NCI-H1694 (cell line): ENCODE measurements around the gene WNT1.
A peak's percentile ranks its signal among the peaks of the same experiment; 100 is the strongest.

Experiments used
- DNase-seq: peaks from one replicate; lab custom pipeline; 2025; lab: John Stamatoyannopoulos, UW

Gene WNT1

DNA sequence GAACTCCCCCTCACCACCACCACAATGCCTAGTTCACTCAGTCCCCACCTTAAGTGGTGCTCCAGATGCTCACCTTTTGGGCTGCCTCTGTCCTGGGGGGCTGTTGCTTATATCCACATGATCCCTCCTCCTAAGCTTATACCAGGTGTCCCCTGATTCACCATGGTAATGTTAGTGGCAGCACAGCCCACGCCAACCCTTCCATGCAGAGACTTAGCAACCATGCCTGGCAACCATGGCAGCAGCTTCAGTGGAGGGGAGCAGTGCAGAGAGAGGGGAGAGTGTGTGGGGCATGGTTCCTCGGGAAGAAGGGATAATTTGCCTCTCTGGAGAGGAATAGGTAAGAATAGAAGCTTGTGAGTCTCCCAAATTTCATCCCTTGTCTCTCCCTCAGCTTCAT lies 22.2 kb downstream of the WNT1 start:
- no peak for DNase-seq

DNA sequence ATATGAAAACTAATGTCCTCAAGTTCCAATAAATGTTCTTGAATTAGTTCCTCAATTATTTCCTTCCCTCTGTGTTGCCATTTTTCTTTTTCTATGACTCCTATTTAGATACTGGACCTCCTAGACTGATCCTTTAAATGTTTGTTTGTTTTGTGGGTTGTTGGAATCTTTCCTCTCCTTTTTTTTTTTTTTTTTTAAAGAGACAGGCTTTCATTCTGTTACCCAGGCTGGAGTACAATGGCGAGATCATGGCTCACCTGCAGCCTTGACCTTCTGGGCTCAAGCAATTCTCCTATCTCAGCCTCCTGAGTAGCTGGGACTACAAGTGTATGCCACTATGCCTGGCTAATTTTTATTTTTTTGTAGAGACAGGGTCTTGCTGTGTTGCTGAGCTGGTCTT lies 30.8 kb downstream of the WNT1 start:
- no peak for DNase-seq

DNA sequence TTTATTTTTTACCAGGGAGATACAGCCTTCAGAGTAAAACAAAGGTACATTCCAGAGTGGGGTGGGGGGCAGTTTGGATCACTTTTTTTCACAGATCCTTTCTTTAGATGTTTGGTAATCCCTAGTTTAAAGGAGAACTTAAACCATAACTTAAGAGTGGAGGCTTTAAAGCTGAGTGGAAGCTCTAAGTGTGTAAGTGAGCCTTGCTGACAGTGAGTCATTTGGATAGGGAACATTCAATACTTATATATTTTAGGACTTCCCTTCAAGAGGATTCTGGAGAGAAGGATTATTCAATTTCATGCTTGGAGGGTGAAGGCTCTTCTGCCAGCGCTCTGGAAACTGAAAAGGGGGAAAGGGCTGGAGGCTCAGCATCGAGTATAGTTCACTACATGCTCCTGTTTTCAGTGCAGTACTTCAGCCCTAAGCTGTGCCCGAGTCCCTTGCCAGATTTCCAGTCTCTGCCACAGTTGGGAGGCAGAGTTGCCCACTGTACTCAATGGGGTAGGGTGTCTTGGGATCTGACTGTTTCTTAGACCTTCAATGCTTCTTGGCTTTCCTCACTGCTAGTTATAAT lies 32.1 kb downstream of the WNT1 start:
- DNase-seq: no peak

DNA sequence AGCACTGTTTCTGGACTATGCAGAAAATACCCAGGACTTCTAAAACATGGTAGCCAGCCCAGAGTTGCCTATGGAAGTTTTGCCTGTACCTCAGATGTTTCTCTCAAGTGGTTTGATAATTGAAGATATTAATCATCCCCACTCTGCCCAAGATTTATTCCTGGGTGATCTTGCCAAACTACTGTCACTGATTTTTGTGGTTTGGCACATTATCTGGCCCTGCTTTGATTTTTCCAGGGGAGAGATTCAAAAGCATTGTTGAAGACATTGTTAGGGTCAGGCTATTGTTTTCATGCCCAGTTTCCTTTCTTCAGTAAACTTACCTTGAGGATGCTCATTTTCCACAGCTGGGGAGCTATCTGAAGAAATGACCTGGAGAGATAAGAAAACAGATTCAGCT lies 34.6 kb downstream of the WNT1 start:
- no peak for DNase-seq

DNA sequence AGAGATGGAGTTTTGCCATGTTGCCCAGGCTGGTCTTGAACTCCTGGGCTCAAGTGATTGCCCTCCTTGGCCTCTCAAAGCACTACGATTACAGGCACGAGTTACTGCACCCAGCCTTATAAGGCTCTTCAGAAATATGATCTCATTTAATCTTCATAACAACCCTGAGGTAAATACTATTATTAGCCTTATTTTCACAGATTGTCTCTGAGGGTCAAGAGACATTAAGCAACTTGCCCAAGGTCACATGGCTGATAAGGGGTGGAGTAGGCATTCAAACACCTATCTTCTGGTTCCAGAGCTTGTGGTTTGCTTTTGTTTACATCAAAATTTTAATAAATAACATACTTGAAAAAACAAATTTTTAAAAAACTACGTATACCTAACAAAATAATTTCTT lies 35.3 kb downstream of the WNT1 start:
- no peak for DNase-seq

DNA sequence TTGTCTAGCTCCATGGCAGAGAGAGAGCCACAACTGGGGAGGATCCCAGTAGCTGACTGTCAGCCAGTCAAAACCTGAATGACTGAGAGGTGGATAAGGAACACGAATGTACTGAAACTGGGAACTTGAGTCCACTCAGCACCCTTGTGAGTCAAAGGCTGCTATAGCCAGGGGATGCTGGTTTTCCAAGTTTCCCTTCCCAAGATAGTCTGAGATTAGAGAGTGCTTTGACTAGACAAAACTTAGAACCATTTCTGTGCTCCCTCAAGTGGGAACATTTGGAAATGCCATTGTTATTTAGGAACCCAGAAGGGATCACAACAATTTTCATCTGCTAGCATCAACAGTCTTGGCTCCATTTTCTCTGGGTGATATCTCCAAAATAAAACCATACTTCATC lies 36.4 kb downstream of the WNT1 start:
- no peak for DNase-seq

DNA sequence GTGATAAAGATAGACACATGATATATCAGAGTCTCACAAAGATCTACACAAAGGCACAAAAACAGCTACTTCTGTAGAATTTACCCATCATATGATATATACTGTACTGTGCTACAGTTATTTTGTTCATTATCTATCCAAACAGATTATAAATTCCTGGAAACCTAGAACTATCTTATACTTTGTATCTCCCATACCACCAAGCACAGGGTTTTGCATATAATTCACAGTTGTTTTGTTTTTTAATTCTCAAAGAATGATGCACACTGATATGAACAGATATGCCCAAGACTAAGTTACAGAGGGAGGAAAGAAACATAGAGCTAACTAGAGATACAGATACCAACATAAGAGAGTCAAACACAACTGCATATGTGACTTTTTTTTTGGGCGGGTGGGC lies 37.1 kb downstream of the WNT1 start:
- no peak for DNase-seq

DNA sequence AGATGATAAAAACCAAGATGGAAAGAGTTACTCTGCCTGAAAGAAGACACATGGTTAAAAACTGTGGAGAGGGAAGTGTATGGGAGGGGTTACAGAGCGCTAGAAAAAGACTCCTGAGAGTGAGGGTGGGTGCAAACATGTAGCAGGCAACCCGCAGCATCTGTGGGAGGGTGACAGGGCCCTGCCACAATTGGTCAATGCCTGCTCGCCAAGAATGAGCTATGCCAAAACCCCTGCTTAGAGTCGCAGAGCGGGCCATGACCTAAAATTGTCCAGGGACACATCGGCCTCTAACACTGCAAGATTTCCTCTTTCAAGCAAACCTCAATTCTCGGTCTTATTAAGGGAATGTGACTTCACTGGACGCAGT lies 39.8 kb downstream of the WNT1 start:
- no peak for DNase-seq

DNA sequence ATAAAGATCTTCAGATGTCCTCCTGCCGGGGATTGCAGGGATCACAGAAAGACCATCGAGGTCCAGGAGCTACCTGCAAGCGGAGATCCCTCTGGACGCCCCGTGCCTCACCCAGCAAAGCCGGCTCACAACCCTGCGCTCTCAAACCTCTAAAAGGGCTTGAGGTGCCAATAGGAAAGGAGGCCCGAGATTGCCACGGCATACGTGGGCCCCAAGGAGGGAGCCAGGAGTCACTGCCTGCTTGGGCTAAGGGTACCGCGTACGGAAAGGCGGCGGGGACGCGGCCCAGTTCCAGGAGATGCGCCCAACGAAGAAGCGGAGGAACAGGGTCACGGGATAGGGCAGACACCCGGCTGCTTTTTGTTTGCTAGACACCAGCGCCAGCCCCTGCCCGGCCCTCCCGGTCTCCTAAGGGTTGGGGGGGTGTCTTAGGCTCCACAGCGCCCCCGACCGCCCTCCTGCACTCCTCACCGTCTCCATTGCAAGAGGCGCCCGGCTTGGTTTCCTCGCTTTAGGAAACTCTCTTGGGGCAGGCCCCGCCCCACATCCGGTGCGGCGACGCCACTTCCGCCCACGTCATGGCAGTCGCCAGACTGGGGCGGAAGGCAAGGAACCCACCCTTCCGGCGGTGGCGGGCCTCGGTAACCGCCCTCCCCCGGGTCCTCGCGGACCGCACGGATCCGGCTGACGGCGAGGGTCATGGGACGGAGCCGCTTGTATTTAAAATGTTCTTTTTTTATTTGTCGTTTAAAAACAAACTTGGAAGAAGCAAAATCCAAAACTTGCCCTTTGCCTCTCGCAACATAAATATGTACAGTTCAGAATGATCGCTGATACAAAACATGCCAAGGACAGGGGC lies 40.4 kb downstream of the WNT1 start, which contains the start of gene PRKAG1:
TSS of gene PRKAG1 (minus strand) at position 516 of the 859 bp plus-strand sequence. CDS start at position 480, 36 bp downstream.
- DNase-seq: peak; percentile 86

DNA sequence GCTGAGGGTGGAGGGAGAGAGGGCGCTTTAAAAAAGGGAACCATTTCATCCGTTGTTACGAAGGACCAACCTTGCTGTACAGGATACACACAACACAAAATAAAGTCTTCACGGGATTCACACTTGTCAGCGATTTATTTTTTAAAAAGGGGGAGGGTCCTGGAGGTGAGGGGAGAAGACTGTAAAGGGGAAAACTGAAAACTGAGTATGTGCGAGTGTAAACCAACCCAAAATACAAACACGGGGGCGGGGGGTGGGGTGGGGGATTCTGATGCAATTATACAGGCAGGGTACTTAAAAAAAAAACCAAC lies 41.0 kb downstream of the WNT1 start:
- DNase-seq: no peak

DNA sequence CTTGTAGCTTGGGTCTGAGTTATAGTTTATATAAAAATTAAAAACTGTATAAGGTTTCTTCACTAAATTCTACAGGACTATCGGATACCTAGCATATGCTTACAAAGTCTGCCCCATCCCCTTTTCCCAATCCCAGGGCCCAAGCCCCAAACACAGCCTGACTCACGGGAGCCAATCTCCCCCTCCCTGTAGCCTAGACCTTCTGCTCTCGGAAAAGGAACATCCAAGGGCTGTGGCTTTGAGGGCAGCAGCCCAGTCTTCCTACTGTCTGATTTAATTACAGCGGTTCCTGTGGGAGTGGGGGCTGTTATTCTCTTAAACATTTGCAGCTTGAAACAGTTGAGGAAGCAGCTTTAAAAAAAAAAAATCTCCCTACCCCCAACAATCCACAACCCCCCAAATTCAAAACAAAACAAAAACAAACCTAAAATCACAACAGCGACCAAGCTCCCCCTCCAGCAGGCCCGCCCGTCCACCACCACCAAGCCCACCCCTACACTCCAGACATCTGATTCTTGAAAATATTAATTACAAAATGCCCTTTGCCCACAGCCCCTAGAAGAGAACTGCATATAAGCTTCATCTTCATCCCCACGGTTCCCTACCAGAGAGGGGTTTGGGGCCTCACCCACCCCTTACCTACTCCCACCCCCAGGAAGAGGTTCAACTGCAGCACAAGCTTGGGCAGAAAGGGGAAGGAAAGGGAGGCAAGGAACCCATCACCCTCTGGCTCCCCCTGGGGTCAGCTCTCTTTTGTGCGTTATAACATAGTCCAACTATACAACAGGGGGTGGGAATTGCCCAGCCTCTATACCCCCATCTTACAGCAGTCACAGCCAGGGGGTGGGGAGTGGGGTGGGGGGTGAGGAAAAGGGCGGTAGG lies 41.6 kb downstream of the WNT1 start:
- DNase-seq: peak; percentile 38

DNA sequence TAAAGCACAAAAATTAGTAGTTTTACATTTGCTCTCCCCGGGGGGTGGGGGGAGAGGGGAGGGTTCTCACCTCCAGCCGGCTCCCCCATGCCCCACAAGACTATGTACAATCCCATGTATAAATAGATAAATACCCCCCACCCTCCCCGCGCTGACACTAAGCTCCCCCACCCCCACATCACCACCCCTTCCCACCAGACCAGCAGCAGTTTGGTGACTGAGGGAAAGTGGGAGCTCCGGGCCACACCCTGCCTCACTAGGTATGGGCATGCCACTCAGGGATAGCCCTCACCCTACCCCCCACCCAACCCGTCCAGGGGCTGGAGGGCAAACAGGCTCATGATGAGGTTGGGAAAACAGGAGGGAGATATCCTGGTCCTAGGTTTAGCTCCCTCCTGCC lies 42.3 kb downstream of the WNT1 start:
- DNase-seq: no peak

DNA sequence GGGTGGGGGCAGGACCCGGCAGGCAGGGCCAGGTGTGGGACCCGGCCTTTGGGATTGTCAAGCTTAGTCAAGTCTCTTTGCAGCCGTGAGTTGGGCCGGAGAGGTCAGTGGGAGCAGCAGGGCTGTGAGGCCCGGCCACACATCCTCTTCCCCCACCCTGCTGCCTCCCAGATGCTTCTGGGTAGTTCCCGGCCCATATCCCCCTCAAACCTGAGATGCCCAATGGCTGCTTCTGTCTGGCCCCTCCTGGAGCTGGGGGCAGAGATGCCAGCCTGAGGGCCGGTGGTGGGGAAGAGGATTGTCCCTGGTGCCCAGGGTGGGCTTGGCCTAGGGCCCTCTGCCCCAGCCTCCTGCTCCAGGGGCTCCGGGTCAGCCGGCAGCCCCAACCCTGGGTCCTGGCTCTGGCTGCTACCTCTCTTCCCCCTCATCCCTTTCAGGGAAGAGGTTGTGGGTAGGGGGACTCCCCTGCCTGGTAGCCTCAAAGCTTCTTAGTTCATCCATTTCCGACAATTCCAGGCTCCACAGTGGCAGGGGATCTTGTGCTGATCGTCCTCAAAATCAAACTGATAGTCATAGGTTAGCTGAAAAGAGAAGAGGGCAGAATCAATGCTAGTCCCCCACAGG lies 43.3 kb downstream of the WNT1 start:
- DNase-seq: no peak

DNA sequence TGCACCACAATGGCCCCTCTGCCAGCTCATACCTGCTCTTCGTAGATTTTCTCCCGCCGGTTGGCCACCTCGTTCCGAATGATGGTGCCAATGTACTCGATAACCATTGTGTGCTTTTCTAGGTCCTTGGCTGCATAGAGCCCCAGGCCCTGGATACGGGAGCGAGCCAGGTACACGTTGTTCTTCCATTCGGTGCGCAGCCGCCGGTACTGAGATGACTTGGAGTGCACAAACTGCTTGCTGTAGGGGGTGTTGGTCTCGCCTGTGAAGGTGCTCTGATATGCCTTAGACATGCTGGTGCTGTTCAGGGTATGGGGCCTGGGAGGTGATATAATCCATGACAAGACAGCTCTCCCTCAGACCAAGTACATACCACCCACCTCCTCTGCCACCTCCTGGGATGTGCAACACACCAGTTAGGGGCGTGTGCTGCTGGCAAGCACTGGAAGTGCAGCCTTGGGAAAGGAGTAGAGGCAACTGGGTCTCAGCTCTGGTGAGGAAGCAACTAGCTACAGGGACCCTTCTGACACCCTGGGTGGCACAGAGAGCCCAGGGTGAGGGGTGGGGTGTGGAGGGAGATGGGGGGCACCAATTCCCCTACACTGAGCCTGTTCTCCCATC lies 44.5 kb downstream of the WNT1 start:
- no peak for DNase-seq

DNA sequence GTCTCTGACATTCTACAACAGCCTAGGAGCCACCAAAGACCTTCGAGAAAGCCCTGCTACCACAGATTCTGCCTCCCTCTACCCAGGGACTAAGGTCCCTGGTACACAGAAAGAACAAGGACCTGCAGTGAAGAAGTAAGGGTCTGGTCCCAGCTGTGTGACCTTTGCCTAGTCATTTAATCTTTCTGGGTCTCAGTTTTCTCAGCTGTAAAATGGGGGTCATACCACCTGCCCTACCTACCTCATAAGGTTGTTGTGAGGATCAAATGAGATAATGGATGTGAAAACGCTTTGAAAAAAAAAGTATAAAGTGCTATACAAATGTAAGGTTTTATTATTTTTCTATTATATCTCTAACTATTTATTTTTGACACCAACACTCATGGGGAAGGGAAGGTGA lies 45.7 kb downstream of the WNT1 start:
- DNase-seq: no peak

DNA sequence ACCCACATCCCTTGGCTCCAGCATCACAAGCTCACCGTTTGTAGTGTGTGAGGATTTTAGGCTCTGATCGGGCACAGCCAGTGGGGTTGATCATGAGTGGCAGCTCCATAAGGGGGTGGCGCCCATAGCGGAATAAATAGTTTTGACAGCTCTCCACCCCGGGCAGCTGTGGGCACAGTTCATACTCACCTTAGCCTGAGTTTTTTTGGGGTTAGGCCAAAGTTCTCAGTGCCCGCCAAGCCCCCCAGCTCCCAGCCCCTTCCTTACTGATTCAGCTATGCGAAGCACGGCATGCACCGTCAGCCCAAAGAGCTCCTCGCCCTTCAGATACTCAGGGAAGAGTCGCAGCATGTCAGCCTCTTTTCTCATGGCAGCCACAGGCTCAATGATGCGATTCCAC lies 46.4 kb downstream of the WNT1 start:
- no peak for DNase-seq

DNA sequence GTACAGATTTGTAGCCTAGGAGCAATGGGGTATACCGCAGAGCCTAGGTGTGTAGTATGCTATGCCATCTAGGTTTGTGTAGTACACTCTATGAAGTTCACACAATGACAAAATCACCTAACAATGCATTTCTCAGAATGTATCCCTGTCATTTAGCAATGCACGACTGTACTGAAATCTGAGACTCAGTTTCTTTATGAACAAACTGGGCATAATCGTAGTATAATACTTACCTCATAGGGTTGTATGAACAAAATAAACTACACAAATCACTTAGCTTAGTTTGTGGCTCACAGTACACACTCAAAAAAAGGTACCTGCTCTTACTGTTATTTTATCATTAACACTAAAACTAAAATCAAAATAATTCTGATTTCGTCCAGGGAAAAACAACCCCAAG lies 47.3 kb downstream of the WNT1 start:
- no peak for DNase-seq

DNA sequence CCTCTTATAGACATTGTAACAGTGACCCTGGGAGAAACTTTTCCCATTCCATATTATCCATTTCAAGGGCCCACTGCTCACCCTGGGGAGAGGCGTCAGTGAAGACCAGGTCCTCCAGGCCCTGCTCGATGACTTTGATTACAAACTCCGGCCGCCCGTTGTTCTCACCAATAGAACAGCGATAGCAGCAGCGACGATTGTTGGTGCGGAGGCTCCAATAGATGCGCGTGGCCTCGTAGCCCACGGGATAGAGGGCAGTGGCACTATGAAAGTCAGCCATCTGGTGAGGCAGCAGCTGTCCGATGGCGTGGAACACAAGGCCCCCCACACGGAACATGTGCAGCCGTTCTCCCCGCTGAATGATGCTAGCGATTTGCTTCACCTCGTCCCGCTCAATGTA lies 48.0 kb downstream of the WNT1 start:
- DNase-seq: no peak

DNA sequence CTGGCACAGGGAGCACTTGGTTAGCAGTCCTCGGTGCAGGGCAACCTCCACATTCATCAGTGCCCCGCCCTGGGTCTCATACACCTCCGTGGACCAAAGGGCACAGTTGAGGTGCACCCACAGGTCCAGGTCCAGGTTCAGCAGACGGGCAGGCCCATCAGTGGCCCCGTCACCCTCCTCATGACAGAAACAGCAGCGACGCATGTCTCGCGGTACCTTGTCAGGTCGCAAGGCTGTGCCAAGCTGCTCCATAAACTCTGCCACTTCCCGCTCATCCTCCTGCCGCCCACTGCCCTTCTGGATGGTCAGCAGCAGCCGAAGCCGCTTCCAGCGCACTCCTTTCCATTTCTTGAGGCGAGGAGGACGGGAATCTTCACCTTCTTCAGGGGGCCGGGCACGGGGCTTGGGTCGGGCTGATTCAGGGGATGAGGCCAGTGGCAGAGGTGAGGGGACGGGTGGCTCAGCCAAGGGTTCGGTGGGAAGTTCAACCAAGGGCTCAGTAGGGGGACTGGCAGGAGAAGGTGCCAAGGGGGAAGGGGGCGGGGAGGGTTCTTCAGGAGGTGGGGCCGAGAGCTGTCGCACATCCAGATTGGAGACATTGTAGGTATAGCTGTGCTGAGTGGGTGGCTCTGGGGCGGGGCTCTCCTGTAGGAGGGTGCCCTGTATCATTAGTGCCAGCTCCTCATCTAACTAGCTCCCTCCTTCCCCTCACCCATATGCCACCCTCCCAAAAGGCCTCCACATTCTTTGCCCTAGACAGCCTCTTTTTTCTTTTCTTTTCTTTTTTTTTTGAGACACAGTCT lies 48.8 kb downstream of the WNT1 start:
- DNase-seq: no peak

DNA sequence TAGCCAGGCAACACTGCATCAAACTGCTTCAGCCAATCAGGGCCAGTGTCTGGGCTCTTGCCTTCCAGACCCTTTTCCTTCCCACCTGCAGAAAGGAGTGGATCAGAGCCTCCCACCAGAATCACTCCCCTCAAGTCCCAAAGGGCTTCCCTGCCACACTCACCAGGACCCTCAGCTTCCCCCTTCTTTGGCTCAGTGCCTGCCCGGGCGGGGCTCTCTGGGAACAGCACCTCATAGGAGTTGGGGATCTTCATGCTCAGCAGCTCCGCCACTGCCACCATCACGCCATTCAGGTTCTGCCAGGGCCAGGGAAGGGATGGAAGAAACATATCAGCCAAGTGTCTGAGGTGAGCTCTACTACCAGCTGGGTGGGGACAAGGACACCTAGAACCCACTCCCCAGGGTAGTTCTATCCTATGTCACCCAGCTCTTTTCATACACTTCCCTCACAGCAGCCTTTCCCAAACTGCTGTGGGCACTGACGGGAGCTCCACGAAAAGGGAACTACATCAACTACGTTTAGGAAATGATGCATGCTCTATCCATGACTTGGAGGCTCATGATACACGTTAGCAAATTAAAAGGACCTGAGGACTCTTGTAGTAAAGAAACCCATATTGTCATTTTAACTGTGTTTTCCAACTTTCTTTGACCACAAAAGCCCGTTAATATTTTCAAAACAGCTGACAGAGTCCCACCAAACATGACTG lies 49.9 kb downstream of the WNT1 start:
- no peak for DNase-seq
